NCI-H1930 (cell line): ENCODE data around the gene HIC2.
"Not testable (repeated sequence)": the region's sequence is repeated elsewhere in the genome, so short reads cannot be mapped to it uniquely, and the experiment has no call there.

Experiments used
- DNase-seq, 2 experiments: peaks; one replicate each; lab custom pipeline; 2025; lab: John Stamatoyannopoulos, UW

Gene HIC2

GRCh38 chr22:21493789-21494782 is 76.9 kb downstream of the HIC2 start:
- DNase-seq: not testable (repeated sequence)

- not testable (repeated sequence) for DNase-seq
Measured at GRCh38 chr22:21497984-21498383, 80.8 kb downstream of the HIC2 start.

GRCh38 chr22:21498489-21498888 is 81.3 kb downstream of the HIC2 start:
- DNase-seq: not testable (repeated sequence)

- not testable (repeated sequence) for DNase-seq
Measured at GRCh38 chr22:21499623-21500506, 82.7 kb downstream of the HIC2 start.
